Endothelial cell of umbilical vein (primary cell): ENCODE results near the gene DAB2IP.

Source experiments
- CTCF ChIP-seq, 2 donors: IDR thresholded peaks; 1 replicate in 1 of 2; 2 replicates in 1 of 2; pipeline ENCODE4 v1.5.1; 2011; ENCODE audit warnings: low read length in 2 of 2, mild to moderate bottlenecking in 2 of 2, moderate library complexity in 2 of 2, control low read depth in 1 of 2, inconsistent platforms in 1 of 2, low read depth in 1 of 2; ENCODE audit not compliant: insufficient read depth in 1 of 2; ENCODE audit errors: extremely low read depth in 1 of 2
- EZH2 ChIP-seq: IDR thresholded peaks from 2 replicates; pipeline ENCODE4 v1.6.1; 2012; ENCODE audit warnings: borderline replicate concordance, low read depth, mild to moderate bottlenecking, moderate library complexity, low read length, inconsistent platforms; ENCODE audit not compliant: severe bottlenecking
- FOS ChIP-seq: IDR thresholded peaks from 2 replicates; pipeline ENCODE4 v1.6.1; 2011; ENCODE audit warnings: mild to moderate bottlenecking, low read length, moderate library complexity, borderline replicate concordance; ENCODE audit not compliant: insufficient read depth
- GATA2 ChIP-seq: IDR thresholded peaks from 2 replicates; pipeline ENCODE4 v1.7.0; 2011; ENCODE audit warnings: low read depth, mild to moderate bottlenecking, moderate library complexity, mixed read lengths, low read length; ENCODE audit not compliant: insufficient read length, insufficient read depth
- JUN ChIP-seq: IDR thresholded peaks from 2 replicates; pipeline ENCODE4 v1.6.1; 2011; ENCODE audit warnings: borderline replicate concordance, low read depth; ENCODE audit not compliant: insufficient read length, insufficient read depth
- POLR2A ChIP-seq: IDR thresholded peaks from 2 replicates; pipeline ENCODE4 v1.6.1; 2012; ENCODE audit warnings: low read depth, mild to moderate bottlenecking, control low read depth, low read length
- POLR2AphosphoS5 ChIP-seq: IDR thresholded peaks from 2 replicates; pipeline ENCODE4 v1.6.1; 2012; ENCODE audit warnings: low read depth, mild to moderate bottlenecking, control low read depth, low read length, moderate library complexity; ENCODE audit not compliant: insufficient read depth
- TF ChIP-seq, protein P1 (sequence below): IDR thresholded peaks from 2 replicates; pipeline ENCODE4 v1.6.1; 2011; ENCODE audit not compliant: insufficient read depth, insufficient read length

GRCh38 chr9:121652021-121652837 is 795 bp downstream of the DAB2IP start:
- TF ChIP-seq CTCF (IDR thresholded peaks at IDR 0.05; ENCODE audit: extremely low read depth in 1 of 2, insufficient read depth in 1 of 2, low read depth in 1 of 2, low read length in 2 of 2) (no peak), POLR2AphosphoS5 (no peak), GATA2 (no peak), EZH2 (no peak), JUN (no peak), FOS (no peak), POLR2A (no peak)
- TF ChIP-seq, protein P1, sequence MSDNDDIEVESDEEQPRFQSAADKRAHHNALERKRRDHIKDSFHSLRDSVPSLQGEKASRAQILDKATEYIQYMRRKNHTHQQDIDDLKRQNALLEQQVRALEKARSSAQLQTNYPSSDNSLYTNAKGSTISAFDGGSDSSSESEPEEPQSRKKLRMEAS = no peak
